Spleen (tissue), 11 donors: Measurements from ENCODE around the gene TNFRSF12A. TPM values are rescaled to one million over a fixed set of nuclear protein-coding genes. Genes with fewer than 3 reads are reported as not detected.

Experiments
- DNase-seq: peaks from one replicate; pipeline ENCODE4 v3.0.0-alpha.2; 2020
- H3K27ac ChIP-seq, 8 donors: fragments of 200-600 bp; sonication (generic) in 7 of 8; 1 replicate in 4 of 8; 2 replicates in 4 of 8; pipeline versions ENCODE4 v1.5.0 to v1.8.0; 2016 to 2021; ENCODE audit warnings: inconsistent platforms in 4 of 8, mild to moderate bottlenecking in 4 of 8, moderate library complexity in 1 of 8
- H3K27me3 ChIP-seq, 7 donors: fragments of 200-600 bp; sonication (generic) in 6 of 7; replicated peaks in 1 of 7; 1 replicate in 4 of 7; 2 replicates in 3 of 7; pipeline versions ENCODE4 v1.5.0 to v1.8.0; 2016 to 2021; ENCODE audit warnings: inconsistent platforms in 3 of 7, mild to moderate bottlenecking in 1 of 7
- H3K36me3 ChIP-seq, 6 donors: fragments of 200-600 bp; sonication (generic) in 5 of 6; 1 replicate in 4 of 6; 2 replicates in 2 of 6; pipeline versions ENCODE4 v1.5.0 to v1.8.0; 2016 to 2021; ENCODE audit warnings: inconsistent platforms in 2 of 6
- H3K4me1 ChIP-seq, 6 donors: fragments of 200-600 bp; sonication (generic) in 5 of 6; 1 replicate in 3 of 6; 2 replicates in 3 of 6; pipeline versions ENCODE4 v1.5.0 to v1.8.0; 2016 to 2021; ENCODE audit warnings: inconsistent platforms in 3 of 6
- H3K4me3 ChIP-seq, 8 donors: fragments of 200-600 bp; sonication (generic) in 7 of 8; 1 replicate in 4 of 8; 2 replicates in 4 of 8; pipeline versions ENCODE4 v1.5.0 to v1.8.0; 2016 to 2021; ENCODE audit warnings: inconsistent platforms in 4 of 8, mild to moderate bottlenecking in 4 of 8, moderate library complexity in 2 of 8
- H3K9me3 ChIP-seq, 8 donors: fragments of 200-600 bp; sonication (generic) in 7 of 8; 1 replicate in 4 of 8; 2 replicates in 4 of 8; pipeline versions ENCODE4 v1.5.0 to v1.8.0; 2016 to 2021; ENCODE audit warnings: inconsistent platforms in 4 of 8
- CTCF ChIP-seq, 11 experiments: fragments of 200-600 bp in 7 of 11; fragments of 450-650 bp in 4 of 11; sonication (generic) in 4 of 11; IDR thresholded peaks in 8 of 11; conservative IDR thresholded peaks in 3 of 11; 1 replicate in 7 of 11; 2 replicates in 4 of 11; pipeline versions ENCODE4 v1.4.0 to v1.8.0; 2016 to 2021; ENCODE audit warnings: antibody characterized with exemption in 11 of 11, inconsistent platforms in 4 of 11, mild to moderate bottlenecking in 1 of 11
- POLR2AphosphoS5 ChIP-seq, 3 donors: sonication (generic); formaldehyde crosslinking; IDR thresholded peaks; one replicate each; pipeline ENCODE4 v1.5.1; 2017; ENCODE audit warnings: antibody characterized with exemption in 3 of 3
- WGBS, 5 donors: extraction: QIAGEN DNeasy Blood & Tissue Kit in 3 of 5; methylation state at CpG; one replicate each; pipeline versions ENCODE4 v1.1.5 to v1.1.7; 2013 to 2018; 5-methylcytosine and 5-hydroxymethylcytosine counted together
- intact Hi-C: fragments of 100-400 bp; cut with DNase I; formaldehyde crosslinking; loops from one replicate; pipeline ENCODE4 v1.15.0; 2023; ENCODE audit warnings: low total_unique reads
- polyA plus RNA-seq, 3 donors: library from polyadenylated mRNA; stranded (reverse); fragments of 200-250 nt; gene quantifications; one replicate each; pipeline ENCODE4 v1.2.1, GENCODE V29; 2013
- small RNA-seq, 4 donors: library from RNA; depleted of rRNA; stranded (forward); fragments of <200 nt; gene quantifications; one replicate each; pipeline ENCODE3, GENCODE V24; 2016
- total RNA-seq, 7 donors: library from RNA; depleted of rRNA in 3 of 7; stranded (reverse); fragments of >200 nt in 3 of 7; fragmentation: NEBNext Ultra II Directional in 4 of 7; extraction: Animal tissue kit (Norgen Biotek cat#: 25700) in 4 of 7; gene quantifications; one replicate each; pipeline versions ENCODE4 v1.1.0 to v1.2.1, GENCODE V29; 2016 to 2021
- donor health status: healthy with polysubstance abuse.
- donor health status: DM: no; HTN: no; CAD: no; lungs with moderate emphysema.
- donor health status: DM: no; HTN: no; CAD: no.
- donor health status: Bipolar disorder and iron deficiency.
- donor health status: healthy.
- donor health status: DM: no; HTN: no; CAD: no.
- donor health status: DM: yes; HTN: yes; CAD: no.

Gene TNFRSF12A
- total and polyA plus RNA-seq, 10 donors: 2.0 to 26.1 (median 8.0) TPM

- Histone ChIP-seq H3K27ac (peak overlapping the region in 4 of 8 donors; percentile 7 to 93 (median 88)), H3K9me3 (no peaks in the 10 kb centered on the region), H3K27me3 (no peaks in the 10 kb centered on the region), H3K4me3 (no peak overlapping the region), H3K36me3 (peaks cover 0 to 36% (median 2%) of the 10 kb centered on the region in 6 donors), H3K4me1 (peaks cover 13 to 90% (median 57%) of the 10 kb centered on the region in 6 donors)
- peak; percentile 47 for DNase-seq
- TF ChIP-seq POLR2AphosphoS5 (IDR thresholded peaks at IDR 0.05) (peak in 2 of 3 donors; percentile 20 to 38), CTCF (IDR thresholded peaks at IDR 0.05 in 8 of 11, conservative IDR thresholded peaks at IDR 0.05 in 3 of 11) (no peak)
- intact Hi-C loops: no loop called here
- 89 to 94% (median 92%) methylated on average over 7 of the region's 7 CpGs for WGBS, 5 donors
These were observed 51.5 kb downstream of the TNFRSF12A start for GRCh38 chr16:3071655-3072054.

Small RNAs within 50 kb of the gene (small RNA-seq; reads per million reads assigned to genes)
- 0 reads per million in 4 donors for gene LINC00514

Other genes with a start within 250 kb of the TNFRSF12A start
- gene ELOB, start 243.1 kb upstream of the TNFRSF12A start, total RNA-seq: 100 to 1,000 TPM; 128 to 467 (median 134) TPM
- 100 to 1,000 TPM; 233 to 378 (median 247) TPM for gene ELOB, start 243.1 kb upstream of the TNFRSF12A start, polyA plus RNA-seq
- under 1 TPM in 2 of 7 donors, not detected in 5; 0.32 to 0.67 TPM for gene PRSS33, start 232.8 kb upstream of the TNFRSF12A start, total RNA-seq
- gene PRSS33, start 232.8 kb upstream of the TNFRSF12A start, polyA plus RNA-seq: under 1 TPM in 1 of 3 donors, not detected in 2; 0.03 TPM
- gene PRSS41, start 221.9 kb upstream of the TNFRSF12A start, total RNA-seq: not detected
- gene PRSS41, start 221.9 kb upstream of the TNFRSF12A start, polyA plus RNA-seq: not detected
- 1 to 10 TPM in 6 of 7 donors, under 1 TPM in 1; 0.81 to 4.9 (median 1.5) TPM for gene PRSS21, start 203.1 kb upstream of the TNFRSF12A start, total RNA-seq
- 1 to 10 TPM in 2 of 3 donors, under 1 TPM in 1; 0.49 to 3.4 (median 1.8) TPM for gene PRSS21, start 203.1 kb upstream of the TNFRSF12A start, polyA plus RNA-seq
- 1 to 10 TPM in 5 of 7 donors, under 1 TPM in 1, not detected in 1; 0.79 to 3.8 (median 1.5) TPM for gene ZG16B, start 190.1 kb upstream of the TNFRSF12A start, total RNA-seq
- gene ZG16B, start 190.1 kb upstream of the TNFRSF12A start, polyA plus RNA-seq: 1 to 10 TPM in 2 of 3 donors, under 1 TPM in 1; 0.73 to 1.6 (median 1.5) TPM
- gene PRSS22, start 162.2 kb upstream of the TNFRSF12A start, total RNA-seq: under 1 TPM in 1 of 7 donors, not detected in 6; 0.60 TPM
- under 1 TPM in 2 of 3 donors, not detected in 1; 0.19 to 0.33 TPM for gene PRSS22, start 162.2 kb upstream of the TNFRSF12A start, polyA plus RNA-seq
- gene FLYWCH2, start 137.2 kb upstream of the TNFRSF12A start, total RNA-seq: 10 to 100 TPM; 27.5 to 98.6 (median 48.4) TPM
- 10 to 100 TPM; 31.6 to 62.6 (median 49.5) TPM for gene FLYWCH2, start 137.2 kb upstream of the TNFRSF12A start, polyA plus RNA-seq
- gene FLYWCH1, start 108.4 kb upstream of the TNFRSF12A start, total RNA-seq: 10 to 100 TPM; 34.8 to 79.3 (median 57.0) TPM
- gene FLYWCH1, start 108.4 kb upstream of the TNFRSF12A start, polyA plus RNA-seq: 10 to 100 TPM; 14.0 to 47.0 (median 43.9) TPM
- 1 to 10 TPM in 1 of 7 donors, under 1 TPM in 1, not detected in 5; 0.40 to 1.0 TPM for gene KREMEN2, start 56.1 kb upstream of the TNFRSF12A start, total RNA-seq
- 1 to 10 TPM in 1 of 3 donors, under 1 TPM in 2; 0.41 to 1.2 (median 0.42) TPM for gene KREMEN2, start 56.1 kb upstream of the TNFRSF12A start, polyA plus RNA-seq
- gene PAQR4, start 51.0 kb upstream of the TNFRSF12A start, total RNA-seq: 1 to 10 TPM; 3.3 to 9.0 (median 6.4) TPM
- gene PAQR4, start 51.0 kb upstream of the TNFRSF12A start, polyA plus RNA-seq: 1 to 10 TPM; 2.1 to 7.1 (median 6.3) TPM
- 1 to 10 TPM; 3.3 to 9.6 (median 5.6) TPM for gene PKMYT1, start 39.9 kb upstream of the TNFRSF12A start, total RNA-seq
- 10 to 100 TPM in 1 of 3 donors, 1 to 10 TPM in 2; 3.9 to 11.3 (median 6.8) TPM for gene PKMYT1, start 39.9 kb upstream of the TNFRSF12A start, polyA plus RNA-seq
- gene CLDN9, start 7.4 kb upstream of the TNFRSF12A start, total RNA-seq: 1 to 10 TPM in 2 of 7 donors, under 1 TPM in 5; 0.24 to 1.7 (median 0.56) TPM
- gene CLDN9, start 7.4 kb upstream of the TNFRSF12A start, polyA plus RNA-seq: under 1 TPM; 0.06 to 0.37 (median 0.16) TPM
- not detected for gene CLDN6, start 2.2 kb upstream of the TNFRSF12A start, total RNA-seq
- not detected for gene CLDN6, start 2.2 kb upstream of the TNFRSF12A start, polyA plus RNA-seq
- gene HCFC1R1, start 3.6 kb downstream of the TNFRSF12A start, total RNA-seq: 10 to 100 TPM; 15.5 to 30.8 (median 21.6) TPM
- gene HCFC1R1, start 3.6 kb downstream of the TNFRSF12A start, polyA plus RNA-seq: 10 to 100 TPM; 60.5 to 74.5 (median 62.8) TPM
- gene THOC6, start 3.7 kb downstream of the TNFRSF12A start, total RNA-seq: 10 to 100 TPM; 19.3 to 30.4 (median 26.3) TPM
- 10 to 100 TPM; 40.7 to 57.2 (median 41.0) TPM for gene THOC6, start 3.7 kb downstream of the TNFRSF12A start, polyA plus RNA-seq
- gene BICDL2, start 16.6 kb downstream of the TNFRSF12A start, total RNA-seq: under 1 TPM in 4 of 7 donors, not detected in 3; 0.30 to 0.77 (median 0.32) TPM
- under 1 TPM; 0.03 to 0.22 (median 0.15) TPM for gene BICDL2, start 16.6 kb downstream of the TNFRSF12A start, polyA plus RNA-seq
- 100 to 1,000 TPM in 4 of 7 donors, 10 to 100 TPM in 3; 24.3 to 282 (median 113) TPM for gene MMP25, start 26.2 kb downstream of the TNFRSF12A start, total RNA-seq
- 10 to 100 TPM in 2 of 3 donors, 1 to 10 TPM in 1; 2.7 to 45.0 (median 41.9) TPM for gene MMP25, start 26.2 kb downstream of the TNFRSF12A start, polyA plus RNA-seq
- 100 to 1,000 TPM; 171 to 414 (median 309) TPM for gene IL32, start 45.3 kb downstream of the TNFRSF12A start, total RNA-seq
- 100 to 1,000 TPM; 256 to 624 (median 277) TPM for gene IL32, start 45.3 kb downstream of the TNFRSF12A start, polyA plus RNA-seq
- under 1 TPM in 1 of 7 donors, not detected in 6; 0.85 TPM for gene ZSCAN10, start 78.9 kb downstream of the TNFRSF12A start, total RNA-seq
- under 1 TPM in 2 of 3 donors, not detected in 1; 0.02 to 0.06 TPM for gene ZSCAN10, start 78.9 kb downstream of the TNFRSF12A start, polyA plus RNA-seq
- gene ZNF205, start 92.2 kb downstream of the TNFRSF12A start, total RNA-seq: 10 to 100 TPM in 1 of 7 donors, 1 to 10 TPM in 6; 4.1 to 10.4 (median 5.3) TPM
- 10 to 100 TPM in 1 of 3 donors, 1 to 10 TPM in 2; 3.5 to 14.2 (median 6.9) TPM for gene ZNF205, start 92.2 kb downstream of the TNFRSF12A start, polyA plus RNA-seq
- gene ZNF213, start 114.7 kb downstream of the TNFRSF12A start, total RNA-seq: 10 to 100 TPM in 1 of 7 donors, 1 to 10 TPM in 6; 6.8 to 11.4 (median 7.9) TPM
- 1 to 10 TPM; 2.4 to 5.9 (median 2.9) TPM for gene ZNF213, start 114.7 kb downstream of the TNFRSF12A start, polyA plus RNA-seq
- not detected for gene OR1F1, start 167.8 kb downstream of the TNFRSF12A start, total RNA-seq
- gene OR1F1, start 167.8 kb downstream of the TNFRSF12A start, polyA plus RNA-seq: not detected
- gene ZNF200, start 214.8 kb downstream of the TNFRSF12A start, total RNA-seq: 10 to 100 TPM; 14.2 to 24.4 (median 15.4) TPM
- 1 to 10 TPM; 4.2 to 6.3 (median 4.8) TPM for gene ZNF200, start 214.8 kb downstream of the TNFRSF12A start, polyA plus RNA-seq
- 10 to 100 TPM; 14.9 to 61.1 (median 28.0) TPM for gene MEFV, start 236.3 kb downstream of the TNFRSF12A start, total RNA-seq
- gene MEFV, start 236.3 kb downstream of the TNFRSF12A start, polyA plus RNA-seq: 1 to 10 TPM in 2 of 3 donors, under 1 TPM in 1; 0.39 to 3.7 (median 1.2) TPM